K562 (cell line): Measurements from ENCODE around the gene ZBP1. TPM values are rescaled to one million over a fixed set of nuclear protein-coding genes. Genes with fewer than 3 reads are reported as not detected.

ENCODE experiments used
- AFF4 ChIP-seq: sonication (generic); formaldehyde crosslinking; IDR thresholded peaks from 2 replicates; pipeline ENCODE4 v1.8.0; 2023; ENCODE audit warnings: mild to moderate bottlenecking, missing genetic modification reagents
- ELF1 ChIP-seq: fragments of 200-800 bp; sonication (Bioruptor generic); IDR thresholded peaks from 2 replicates; pipeline ENCODE4 v1.6.1; 2016; ENCODE audit warnings: missing genetic modification characterization, missing compliant biosample characterization
- RBM15 ChIP-seq: fragments of 200-400 bp; formaldehyde crosslinking; IDR thresholded peaks from 2 replicates; pipeline ENCODE4 v1.6.1; 2018; ENCODE audit warnings: mild to moderate bottlenecking, low read length, moderate library complexity; ENCODE audit not compliant: insufficient read depth
- ZBED1 ChIP-seq: IDR thresholded peaks from 2 replicates; pipeline ENCODE4 v1.6.1; 2014
- polyA plus RNA-seq, 8 experiments: library from polyadenylated mRNA; depleted of rRNA in 4 of 8; stranded (reverse) in 5 of 8; unstranded in 3 of 8; fragments of >200 nt; fragmentation: Nextera tagmentation in 2 of 8; fragmentation: Illumina TruSeq in 1 of 8; extraction: Ambion mirVana in 2 of 8; extraction: Trizol in 1 of 8; gene quantifications; 2 replicates each; pipeline versions ENCODE4 v1.2.1 to v1.2.3, GENCODE V29; 2011 to 2014; ENCODE audit warnings: inconsistent platforms in 1 of 8, missing spikeins in 1 of 8
- total RNA-seq, 7 experiments: library from RNA; depleted of rRNA in 6 of 7; stranded (reverse); fragments of >200 nt in 6 of 7; fragmentation: Illumina TruSeq in 2 of 7; extraction: Trizol in 2 of 7; gene quantifications; 2 replicates each; pipeline versions ENCODE4 v1.2.1 to v1.2.3, GENCODE V29; 2011 to 2021; ENCODE audit warnings: low replicate concordance in 1 of 7
- TF ChIP-seq, protein P1 (sequence below), 2 experiments: fragments of 450-650 bp in 1 of 2; sonication (generic) in 1 of 2; formaldehyde crosslinking in 1 of 2; IDR thresholded peaks; 2 replicates each; pipeline versions ENCODE4 v1.7.1 to v1.9.0; 2016 to 2022; ENCODE audit warnings: inconsistent platforms in 1 of 2, mild to moderate bottlenecking in 1 of 2, missing genetic modification reagents in 1 of 2
- TF ChIP-seq, protein P2 (sequence below): sonication (generic); formaldehyde crosslinking; IDR thresholded peaks from 2 replicates; pipeline ENCODE4 v1.8.0; 2022; ENCODE audit warnings: mild to moderate bottlenecking, missing genetic modification reagents, borderline replicate concordance

ZBP1 gene
- total and polyA plus RNA-seq, 9 of the 15 experiments (the other 6 are each of a cell fraction or from before 2014, with no cell fraction given): not detected

DNA sequence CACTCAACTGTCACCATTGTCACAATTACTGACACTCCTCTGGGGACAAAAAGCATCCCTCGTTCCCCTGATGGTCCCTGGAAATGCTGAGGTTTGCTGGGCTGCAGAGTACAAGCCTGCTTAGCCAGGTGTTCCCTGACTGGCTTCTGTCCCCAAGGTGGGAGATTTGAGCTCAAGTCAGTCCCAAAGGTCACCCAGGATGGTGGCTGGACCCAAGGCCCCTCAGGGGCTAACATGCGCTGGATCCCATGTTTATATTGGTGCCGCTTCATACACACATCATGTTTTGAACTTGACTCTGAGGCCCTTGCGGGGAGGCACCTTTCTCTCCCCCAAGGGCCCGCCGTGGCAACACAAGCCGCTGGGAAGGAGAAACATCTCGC, 45.4 kb upstream of the ZBP1 start (continued):
- TF ChIP-seq, protein P1, sequence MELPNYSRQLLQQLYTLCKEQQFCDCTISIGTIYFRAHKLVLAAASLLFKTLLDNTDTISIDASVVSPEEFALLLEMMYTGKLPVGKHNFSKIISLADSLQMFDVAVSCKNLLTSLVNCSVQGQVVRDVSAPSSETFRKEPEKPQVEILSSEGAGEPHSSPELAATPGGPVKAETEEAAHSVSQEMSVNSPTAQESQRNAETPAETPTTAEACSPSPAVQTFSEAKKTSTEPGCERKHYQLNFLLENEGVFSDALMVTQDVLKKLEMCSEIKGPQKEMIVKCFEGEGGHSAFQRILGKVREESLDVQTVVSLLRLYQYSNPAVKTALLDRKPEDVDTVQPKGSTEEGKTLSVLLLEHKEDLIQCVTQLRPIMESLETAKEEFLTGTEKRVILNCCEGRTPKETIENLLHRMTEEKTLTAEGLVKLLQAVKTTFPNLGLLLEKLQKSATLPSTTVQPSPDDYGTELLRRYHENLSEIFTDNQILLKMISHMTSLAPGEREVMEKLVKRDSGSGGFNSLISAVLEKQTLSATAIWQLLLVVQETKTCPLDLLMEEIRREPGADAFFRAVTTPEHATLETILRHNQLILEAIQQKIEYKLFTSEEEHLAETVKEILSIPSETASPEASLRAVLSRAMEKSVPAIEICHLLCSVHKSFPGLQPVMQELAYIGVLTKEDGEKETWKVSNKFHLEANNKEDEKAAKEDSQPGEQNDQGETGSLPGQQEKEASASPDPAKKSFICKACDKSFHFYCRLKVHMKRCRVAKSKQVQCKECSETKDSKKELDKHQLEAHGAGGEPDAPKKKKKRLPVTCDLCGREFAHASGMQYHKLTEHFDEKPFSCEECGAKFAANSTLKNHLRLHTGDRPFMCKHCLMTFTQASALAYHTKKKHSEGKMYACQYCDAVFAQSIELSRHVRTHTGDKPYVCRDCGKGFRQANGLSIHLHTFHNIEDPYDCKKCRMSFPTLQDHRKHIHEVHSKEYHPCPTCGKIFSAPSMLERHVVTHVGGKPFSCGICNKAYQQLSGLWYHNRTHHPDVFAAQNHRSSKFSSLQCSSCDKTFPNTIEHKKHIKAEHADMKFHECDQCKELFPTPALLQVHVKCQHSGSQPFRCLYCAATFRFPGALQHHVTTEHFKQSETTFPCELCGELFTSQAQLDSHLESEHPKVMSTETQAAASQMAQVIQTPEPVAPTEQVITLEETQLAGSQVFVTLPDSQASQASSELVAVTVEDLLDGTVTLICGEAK (IDR thresholded peaks at IDR 0.05): no peak
- TF ChIP-seq, protein P1 (CRISPR knock-in tag; IDR thresholded peaks at IDR 0.05): no peak
- TF ChIP-seq RBM15: no peak
- no peak for TF ChIP-seq ELF1 (tag)
- no peak for TF ChIP-seq ZBED1
- TF ChIP-seq, protein P2, sequence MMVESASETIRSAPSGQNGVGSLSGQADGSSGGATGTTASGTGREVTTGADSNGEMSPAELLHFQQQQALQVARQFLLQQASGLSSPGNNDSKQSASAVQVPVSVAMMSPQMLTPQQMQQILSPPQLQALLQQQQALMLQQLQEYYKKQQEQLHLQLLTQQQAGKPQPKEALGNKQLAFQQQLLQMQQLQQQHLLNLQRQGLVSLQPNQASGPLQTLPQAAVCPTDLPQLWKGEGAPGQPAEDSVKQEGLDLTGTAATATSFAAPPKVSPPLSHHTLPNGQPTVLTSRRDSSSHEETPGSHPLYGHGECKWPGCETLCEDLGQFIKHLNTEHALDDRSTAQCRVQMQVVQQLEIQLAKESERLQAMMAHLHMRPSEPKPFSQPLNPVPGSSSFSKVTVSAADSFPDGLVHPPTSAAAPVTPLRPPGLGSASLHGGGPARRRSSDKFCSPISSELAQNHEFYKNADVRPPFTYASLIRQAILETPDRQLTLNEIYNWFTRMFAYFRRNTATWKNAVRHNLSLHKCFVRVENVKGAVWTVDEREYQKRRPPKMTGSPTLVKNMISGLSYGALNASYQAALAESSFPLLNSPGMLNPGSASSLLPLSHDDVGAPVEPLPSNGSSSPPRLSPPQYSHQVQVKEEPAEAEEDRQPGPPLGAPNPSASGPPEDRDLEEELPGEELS: no peak
- no peak for TF ChIP-seq AFF4 (CRISPR knock-in tag)
